NCI-H2171 treated with DMSO at 0.1 percent for 48 hours (cell line): Measurements from ENCODE around the gene CD7.

Experiments used
- DNase-seq: peaks from one replicate; lab custom pipeline; 2025; lab: John Stamatoyannopoulos, UW

CD7 gene

DNA sequence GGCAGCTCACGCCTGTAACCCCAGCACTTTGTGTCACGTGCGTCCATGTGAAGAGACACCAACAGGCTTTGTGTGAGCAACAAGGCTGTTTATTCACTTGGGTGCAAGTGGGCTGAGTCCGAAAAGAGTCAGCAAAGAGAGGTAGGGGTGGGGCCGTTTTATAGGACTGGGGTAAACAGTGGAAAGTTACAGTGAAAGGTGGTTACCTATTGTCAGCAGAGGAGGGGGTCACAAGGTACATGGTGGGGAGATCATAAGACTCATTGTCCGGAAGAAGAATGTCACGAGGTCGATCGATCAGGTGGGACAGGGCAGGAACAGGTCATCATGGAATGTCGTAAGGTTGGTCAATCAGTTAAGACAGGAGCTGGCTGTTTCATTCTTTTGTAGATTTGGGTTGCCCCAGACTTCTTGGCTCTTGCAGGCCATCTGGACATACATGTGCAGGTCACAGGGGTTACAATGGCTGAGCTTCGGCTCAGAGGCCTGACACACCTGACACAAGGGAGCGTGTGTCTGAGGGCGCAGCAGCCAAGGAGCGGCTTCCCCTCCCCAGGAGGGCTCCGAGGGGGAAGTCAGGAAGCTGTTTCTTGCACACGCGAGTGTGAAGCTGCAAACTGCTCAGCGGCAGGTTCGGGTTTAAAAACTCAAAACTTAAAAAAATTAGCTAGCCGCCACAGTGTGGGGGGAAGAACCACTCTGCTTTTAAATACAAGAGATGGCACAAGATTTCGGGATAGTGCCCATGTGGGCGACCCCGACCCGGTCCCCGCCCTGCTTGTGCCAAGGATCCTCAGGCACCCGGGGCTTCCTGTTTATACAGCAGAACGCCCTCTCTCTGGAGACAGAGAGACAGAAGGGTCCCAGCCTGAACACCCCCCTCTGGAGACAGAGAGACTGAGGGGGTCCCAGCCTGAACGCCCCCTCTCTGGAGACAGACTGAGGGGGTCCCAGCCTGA lies 29.2 kb upstream of the CD7 start:
- DNase-seq: no peak

DNA sequence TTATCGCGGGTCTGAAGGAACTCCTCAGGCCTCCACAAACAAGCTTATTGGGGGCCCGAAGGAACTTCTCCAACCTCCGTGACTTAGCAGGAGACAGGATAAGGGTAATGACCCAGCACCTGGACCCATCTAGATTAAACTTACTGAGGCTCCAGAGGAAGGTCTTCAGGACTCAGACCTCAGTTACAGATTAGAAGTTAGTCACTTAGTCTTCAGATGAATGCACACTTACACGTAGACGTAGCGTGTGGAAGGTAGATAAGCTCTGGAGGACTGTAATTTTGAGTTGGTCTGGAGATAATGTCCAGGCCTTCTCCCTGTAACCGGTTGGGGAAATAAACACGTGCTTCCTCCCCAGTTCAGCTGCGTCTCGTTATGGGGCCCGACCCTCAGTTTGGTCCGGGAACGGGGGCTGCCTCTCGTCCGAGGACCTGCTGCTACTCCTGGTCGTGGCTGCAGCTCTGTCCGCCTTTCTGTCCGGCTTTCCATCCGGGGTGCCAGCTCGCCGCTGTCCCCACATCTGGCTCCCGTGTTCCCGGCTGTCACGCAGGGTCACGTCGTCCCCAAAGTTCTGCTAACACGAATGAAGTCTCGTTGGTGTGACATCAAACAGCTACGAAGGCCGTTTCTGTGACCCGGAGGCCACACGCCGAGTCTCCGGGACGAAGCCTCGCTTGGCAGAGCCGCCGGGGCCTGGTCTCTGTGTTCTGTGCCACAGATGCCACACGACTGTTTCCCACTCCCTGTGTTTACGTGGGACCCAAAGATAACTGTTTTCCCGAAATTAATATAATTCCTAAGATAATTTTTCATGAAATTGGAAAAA lies 28.0 kb upstream of the CD7 start:
- DNase-seq: no peak

DNA sequence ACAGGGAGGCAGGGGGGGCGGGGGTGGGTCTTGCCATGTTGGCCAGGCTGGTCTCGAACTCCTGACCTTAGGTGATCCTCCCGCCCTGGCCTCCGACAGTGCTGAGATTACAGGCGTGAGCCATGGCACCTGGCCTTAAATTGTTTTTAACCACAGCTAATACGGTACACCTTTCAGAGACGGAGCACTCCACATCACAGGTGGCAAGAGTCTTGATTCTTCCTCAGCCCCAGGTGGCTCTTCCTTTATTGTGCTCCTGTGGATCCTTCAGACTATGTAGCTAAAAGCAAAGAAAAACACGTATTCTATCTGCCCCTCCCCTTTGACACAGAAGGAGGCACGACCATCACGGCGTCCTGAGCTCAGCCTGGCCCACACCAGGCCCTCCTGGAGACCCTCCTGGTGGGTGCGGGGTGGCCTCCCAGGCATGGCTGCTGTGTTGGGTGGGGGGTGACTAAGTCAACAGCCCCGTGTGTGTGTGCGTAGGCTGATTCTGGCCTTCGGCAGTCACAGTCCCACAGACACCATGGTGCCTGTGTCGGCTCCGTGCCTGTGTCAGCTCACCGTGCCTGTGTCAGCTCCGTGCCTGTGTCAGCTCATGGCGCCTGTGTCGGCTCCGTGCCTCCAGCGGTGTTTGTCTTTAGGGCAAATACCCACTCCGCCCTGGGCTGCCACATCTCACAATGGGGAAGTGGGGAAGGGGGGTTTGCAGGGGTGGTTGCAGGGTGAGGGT lies 26.9 kb upstream of the CD7 start:
- no peak for DNase-seq

DNA sequence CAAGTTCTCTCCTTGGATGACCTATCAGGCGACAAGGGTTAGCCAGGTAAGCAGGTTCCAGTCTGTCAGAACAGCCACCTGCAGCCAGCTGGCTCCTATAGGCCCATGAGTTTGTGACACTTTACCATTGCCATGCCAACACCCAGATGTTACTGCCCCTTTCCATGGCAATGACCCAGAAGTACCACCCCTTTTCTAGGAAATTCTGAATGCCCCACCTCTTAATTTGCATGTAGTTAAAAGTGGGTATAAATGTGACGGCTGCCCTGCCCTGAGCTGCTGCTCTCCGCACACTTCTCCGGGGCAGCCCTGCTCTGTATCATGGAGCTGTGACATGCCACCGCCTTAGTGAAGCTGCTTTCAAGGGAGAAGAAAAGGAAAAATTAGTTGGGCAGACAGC lies 26.2 kb upstream of the CD7 start:
- no peak for DNase-seq

DNA sequence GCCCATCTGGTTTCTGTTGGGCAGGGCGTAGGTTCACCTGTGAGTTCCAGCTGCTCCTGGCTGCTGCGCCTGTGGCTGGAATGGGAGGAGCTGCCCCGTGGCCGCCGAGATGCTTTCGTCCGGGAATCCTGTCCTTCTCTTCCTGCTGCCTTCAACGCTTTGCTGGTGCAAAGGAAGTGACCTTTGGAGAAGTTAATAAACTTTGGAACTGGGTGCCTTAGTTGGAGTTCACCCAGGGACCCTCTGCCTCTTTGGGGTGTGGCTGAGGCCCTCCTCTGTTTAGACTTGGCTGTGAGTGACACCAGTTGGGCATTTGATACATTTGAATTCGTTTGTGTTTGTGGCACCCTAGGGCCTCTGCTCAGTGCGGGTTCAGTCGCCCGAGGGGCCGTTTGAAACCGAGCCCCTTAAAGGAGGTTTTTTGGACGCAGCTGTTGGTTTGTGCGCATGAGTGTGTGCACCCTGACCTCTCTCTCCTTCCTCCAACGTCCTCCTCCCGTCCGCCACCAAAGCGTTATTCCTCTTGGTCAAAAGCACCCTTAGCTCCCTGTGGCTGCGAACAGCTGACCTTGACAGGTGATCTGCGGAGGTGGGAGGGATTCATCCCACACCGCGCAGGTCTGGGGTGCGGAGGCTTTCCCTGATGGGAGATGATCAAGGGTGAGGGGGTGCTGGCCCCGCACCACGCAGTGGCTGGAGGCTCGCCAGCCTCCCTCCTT lies 25.1 kb upstream of the CD7 start:
- no peak for DNase-seq

DNA sequence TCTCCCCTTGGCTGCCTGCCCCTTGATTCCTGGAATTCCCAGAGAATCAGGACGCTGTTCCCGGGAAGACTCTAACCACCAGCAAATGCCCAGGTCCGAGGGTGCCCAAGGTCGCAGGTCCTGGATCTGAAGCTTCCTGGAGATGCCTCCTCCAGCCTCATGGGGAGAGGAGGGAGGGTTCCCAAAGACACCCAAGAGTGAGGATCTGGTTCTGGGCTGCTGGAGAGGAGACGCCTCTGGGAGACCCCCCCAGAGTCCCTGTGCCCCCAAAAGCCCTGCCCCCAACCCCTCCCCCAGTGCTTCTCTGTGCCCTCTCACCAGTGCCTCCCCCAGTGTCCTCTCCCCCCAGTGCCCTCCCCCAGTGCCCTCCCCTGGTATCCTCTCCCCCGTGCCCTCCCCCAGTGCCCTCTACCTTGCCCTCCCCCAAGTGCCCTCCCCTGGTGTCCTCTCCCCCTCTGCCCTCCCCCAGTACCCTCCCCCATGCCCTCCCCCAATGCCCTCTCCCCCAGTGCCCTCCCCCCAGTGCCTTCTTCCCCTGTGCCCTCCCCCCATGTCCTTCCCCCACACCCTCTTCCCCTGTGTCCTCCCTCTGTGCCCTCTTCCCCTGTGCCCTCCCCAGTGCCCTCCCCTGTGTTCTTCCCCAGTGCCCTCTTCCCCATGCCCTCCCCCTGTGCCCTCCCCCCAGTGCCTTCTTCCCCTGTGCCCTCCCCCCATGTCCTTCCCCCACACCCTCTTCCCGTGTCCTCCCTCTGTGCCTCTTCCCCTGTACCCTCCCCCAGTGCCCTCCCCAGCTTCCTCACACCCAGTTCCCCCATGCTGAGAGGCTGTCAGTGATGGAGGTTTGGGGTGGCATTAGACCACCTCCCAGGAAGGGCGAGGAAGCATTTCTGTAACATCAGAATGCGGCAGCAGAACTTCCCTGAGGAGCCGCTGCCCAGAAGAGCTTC lies 22.5 kb upstream of the CD7 start:
- DNase-seq: no peak

DNA sequence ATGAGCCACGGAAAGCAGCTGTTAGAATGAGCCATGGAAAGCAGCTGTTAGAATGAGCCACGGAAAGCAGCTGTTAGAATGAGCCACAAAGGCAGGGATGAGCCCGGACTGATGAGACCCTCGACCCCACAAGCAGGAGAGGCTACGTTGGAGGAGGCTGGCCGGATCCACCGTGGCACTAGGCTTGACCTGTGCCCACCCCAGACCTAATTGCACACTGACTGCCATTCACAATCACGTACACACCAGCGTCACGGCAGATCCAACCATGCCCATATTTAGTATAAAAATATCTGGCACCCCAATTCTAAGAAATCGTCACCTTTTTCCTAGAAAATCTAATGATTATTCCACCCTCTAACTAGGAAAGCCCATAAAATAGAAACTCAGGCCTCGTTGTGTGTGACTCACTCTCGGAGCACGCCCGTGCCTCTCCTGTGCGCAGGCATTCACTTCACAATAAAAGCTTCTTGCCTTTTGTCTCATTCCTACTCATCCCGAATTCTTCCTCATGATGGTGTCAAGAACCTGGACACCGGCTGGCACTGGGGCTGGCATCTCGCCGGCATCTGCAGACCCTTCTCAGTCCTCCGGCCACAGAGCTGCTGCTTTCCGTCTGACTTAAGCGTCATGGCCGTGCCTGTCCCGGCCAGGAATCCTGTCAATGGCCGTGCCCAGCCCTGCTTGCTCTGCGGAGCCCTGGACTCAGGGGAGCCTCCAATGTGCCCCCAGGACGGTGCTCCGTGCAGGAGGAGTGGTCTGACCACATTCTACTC lies 21.6 kb upstream of the CD7 start:
- DNase-seq: no peak

DNA sequence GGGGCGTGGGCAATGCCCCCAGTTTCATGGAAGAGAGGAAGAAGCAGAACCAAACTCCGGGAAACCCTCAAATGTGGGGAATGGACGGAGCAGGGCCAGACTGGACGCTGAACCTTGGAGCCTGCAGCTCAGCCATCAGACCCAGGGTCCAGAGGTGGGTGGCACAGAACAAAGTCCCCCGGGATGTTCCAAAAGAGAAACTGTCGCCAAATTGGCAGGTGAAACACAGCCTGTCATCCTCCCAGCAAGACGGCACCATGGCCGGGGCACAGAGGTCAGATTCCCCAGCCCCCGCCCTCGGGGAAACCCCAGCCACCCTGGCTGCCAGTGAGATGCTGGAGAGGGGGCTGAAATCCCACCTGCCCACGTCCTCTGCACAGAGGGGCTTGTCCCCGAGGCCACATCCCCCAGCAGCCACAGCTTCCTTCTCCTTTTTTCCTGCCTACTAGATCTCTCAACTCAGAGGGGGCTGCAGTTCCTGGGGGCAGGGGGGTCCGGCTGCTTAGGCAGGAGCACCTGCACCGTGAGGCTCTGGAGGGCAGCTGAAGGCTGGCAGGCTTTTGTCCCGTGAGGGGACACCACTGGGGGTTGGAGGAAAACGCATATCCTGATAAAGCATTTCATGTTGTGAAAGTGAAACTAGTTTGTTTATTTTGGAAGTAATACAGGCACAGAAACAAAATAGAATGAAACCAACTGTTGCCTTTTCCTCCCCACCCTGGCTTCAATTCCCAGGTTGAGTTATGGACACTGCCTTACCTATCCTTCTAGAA lies 17.4 kb upstream of the CD7 start:
- no peak for DNase-seq

DNA sequence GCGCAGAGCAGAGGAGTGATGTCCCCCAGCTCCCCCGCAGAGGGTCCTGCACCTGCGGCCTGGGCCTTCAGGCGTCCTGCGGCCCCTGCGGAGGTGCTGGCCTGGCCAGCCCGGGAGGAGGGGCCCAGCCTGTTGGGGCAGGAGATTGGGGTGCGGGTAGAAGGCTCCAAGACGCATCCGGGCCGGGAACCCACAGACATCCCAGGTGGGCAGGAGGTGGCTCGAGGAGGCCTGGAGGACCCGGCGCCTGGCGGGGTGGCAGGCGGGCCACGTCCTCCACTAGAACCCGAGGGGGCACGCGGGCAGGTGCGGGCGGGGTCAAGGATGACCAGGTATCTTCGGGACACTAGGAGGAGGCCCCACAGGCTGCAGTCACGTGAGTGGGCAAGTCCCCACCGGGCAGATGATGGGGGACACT lies 16.8 kb upstream of the CD7 start:
- no peak for DNase-seq

DNA sequence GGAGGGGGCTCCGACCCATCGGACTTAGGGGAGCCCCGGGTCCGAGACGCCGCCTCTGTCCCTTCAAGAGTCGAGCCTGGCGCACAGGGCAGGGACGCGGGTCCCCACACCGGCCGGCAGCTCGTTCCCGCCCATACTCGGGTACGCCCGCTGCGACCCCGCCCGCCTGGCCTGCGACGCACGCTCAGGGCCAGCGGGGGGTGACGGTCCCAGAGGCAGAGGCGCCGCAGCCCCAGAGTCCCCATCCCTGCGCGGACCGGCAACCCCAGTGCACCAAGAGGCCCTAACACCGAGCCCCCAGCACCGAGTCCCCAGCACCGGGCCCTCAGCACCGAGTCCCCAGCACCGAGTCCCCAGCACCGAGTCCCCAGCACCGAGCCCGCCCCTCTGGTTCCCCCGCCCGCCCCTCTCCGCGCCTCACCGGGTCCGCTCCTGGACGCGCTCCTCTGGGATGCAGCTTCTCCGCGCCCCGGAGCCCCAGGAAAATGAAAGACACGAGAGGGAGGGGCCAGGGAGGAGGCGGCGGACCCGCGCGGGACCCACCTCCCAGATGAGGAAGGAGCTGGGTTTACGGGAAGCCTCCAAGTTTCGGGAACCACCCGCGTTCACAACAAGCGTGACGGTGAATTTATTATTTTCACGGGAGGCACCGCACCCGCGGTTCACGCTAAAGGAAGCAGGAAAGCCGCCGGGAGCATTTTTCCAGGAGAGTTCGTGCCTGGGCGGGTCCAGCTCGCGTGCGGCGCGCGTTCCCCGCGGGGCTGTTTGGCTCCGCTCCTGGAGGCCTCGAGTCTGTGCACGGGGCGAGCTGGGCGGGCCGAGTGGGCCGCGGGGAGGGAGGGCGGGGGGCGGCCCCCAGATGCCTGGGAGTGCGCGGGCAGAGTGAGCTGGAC lies 16.1 kb upstream of the CD7 start, which contains the start of gene SECTM1:
Gene SECTM1, minus strand, starts transcription at position 488 of the 893 bp plus-strand sequence. CDS start 6,526 bp downstream, outside the sequence.
- DNase-seq: no peak

DNA sequence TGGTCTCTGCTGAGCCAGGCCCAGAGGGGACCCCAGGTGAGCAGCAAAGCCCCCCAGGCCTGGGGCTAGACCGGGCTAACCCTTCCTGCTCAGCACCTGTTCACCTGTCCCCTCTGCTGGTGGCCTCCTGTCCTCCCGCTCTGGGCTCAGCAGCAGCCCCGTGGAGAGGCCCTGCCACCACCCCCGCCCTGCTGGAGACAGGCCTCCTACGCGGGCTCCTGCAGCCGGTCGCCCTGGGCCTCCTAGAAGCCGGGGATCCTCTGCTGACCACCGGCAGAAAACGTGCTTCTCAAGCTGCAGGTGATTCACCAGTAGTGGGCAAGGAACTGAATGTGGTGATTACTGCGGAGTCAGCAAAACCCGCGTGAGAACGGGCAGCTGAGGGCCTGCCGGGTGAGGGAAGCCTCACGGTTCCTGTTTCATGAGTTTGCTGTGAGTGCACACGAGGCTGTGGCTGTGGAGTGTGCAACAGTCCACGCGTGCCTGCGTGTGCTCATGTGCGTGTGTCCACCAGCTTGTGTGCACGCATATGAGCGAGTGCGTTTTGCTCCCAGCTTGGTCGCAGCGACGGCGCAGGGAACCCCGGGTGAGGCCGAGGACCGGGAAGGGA lies 15.4 kb upstream of the CD7 start:
- DNase-seq: peak; percentile 41

DNA sequence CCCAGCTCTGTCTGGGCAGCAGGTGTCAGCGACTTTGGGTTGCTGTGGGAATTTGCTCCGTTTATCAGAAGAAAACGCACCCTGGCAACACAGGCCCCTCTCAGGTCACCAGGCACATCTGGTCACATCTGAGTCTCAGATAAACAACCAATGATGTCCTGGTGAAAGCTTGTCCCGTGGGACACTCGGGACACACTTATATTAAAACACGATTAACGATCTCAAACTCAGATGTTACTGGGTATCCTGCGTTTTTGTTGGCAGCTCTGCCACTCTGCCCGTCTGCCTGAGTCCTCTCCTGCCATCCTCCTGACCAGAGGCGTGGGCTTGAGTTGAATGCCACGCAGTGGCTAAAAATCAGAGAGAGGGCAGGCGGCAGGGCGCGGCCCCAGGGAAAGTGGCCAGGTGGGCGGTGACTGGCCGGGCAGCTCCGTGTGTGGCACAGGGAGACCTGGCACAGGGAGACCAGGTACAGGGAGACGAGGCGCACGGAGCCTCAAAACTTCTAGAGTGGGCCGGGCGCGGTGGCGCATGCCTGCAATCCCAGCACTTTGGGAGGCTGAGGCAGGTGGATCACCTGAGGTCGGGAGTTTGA lies 14.0 kb upstream of the CD7 start:
- peak; percentile 28 for DNase-seq

DNA sequence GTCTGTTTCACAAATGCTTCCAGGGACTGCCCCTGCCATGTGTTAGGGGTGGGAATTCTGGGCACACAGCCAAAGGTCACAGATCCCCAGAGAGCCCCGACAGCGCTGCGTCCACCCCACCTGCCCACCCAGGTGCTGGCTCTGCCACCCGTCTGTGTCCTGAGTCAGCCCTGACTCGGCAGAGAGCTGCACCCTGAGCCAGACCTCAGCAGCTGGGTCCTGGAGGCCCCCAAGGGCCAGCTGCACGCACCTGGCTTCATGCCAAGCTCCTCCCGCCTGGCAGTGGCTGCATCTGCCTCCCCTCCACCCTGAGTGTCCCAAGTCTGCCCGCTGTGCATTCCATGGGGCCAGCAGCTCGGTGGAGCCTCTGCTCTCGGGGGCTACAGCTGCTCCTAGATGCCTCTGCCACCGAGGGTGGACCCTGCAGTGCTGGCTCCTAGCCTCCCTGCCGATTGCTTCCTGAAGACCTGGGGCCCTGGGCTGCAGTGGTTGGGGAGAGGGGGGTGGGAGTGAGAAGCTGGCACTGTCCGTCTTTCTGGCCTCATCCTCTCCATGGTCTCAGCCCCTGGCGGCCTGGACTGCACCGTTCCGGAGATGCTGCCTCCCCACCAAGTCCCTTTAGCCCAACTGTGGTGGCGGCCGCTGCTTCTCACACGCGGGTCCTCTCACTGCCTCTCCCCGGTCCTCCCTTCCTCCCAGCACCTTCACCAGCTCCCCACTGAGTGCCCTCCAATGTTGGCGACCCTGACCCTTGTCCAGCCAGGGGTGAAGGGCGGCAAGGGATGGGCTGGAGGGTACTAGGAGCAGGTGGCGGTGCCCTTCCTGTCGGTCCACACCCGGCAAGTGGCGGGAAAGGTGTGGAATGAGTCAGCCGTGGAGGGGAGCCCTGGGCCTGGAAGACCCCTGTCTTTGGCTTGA lies 13.2 kb upstream of the CD7 start:
- peak; percentile 90 for DNase-seq

DNA sequence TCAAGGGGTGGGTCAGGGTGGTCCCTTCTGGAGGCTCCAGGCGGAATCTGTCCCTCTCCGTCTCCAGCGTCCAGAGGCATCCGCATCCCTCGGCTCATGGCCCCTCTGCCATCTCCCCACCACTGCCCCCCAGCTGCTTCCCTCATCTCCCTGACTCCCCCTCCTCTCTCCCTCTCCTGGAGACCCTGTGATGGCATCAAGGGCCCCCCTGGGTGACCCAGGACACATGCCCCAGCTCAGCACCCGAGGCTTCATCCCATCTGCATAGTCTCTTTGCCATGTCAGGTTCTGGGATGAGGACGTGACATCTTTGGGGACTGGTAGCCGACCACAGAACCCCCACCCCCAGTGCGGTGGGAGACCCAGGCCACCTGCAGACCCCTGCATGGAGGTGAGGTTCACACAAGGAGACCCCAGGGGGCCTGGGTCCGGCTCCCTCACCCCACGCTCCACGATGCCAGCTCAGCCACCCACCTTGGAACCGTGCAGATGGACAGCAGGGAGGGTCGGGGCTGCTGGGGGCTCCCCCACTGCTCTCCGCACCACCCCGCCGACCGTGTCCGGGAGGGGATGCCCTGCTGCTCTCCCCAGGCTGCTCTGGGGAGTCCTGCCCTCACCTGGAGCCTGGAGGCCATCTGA lies 12.4 kb upstream of the CD7 start:
- DNase-seq: no peak

DNA sequence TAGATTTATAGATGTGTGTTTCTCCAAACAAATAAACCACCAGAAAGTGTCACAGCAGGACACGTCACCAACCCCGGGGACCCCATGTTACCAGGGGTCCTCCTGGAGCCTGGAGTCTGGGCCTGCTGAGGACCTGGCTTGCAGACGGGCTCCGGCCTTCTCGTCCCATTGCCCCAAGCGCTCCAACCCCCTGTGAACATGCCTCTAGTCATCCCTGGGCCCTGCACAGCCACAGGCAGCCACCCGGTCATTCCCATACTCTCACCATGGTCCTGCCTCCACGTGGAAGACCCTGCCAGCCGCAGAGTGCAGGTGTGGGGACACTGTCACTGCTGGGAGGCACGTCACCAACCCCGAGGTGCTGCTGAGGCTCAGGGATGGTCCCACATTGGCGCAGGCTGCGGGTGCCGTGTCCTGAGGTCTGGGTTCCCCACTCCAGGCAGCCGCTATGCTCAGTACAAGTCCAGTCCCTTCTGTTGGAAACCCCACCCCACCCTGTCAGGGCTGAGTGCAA lies 11.6 kb upstream of the CD7 start:
- no peak for DNase-seq
